HG03103 (cell line): ENCODE measurements around the gene RBM42.
"Not testable (repeated sequence)": the region's sequence is repeated elsewhere in the genome, so short reads cannot be mapped to it uniquely, and the experiment has no call there.

ENCODE experiments used
- ATAC-seq: cut with Tn5 transposase; IDR thresholded peaks from one replicate; pipeline ENCODE4 v1.9.1; 2021; ENCODE audit warnings: low read depth; ENCODE audit not compliant: unreplicated experiment

Gene RBM42, protein sequence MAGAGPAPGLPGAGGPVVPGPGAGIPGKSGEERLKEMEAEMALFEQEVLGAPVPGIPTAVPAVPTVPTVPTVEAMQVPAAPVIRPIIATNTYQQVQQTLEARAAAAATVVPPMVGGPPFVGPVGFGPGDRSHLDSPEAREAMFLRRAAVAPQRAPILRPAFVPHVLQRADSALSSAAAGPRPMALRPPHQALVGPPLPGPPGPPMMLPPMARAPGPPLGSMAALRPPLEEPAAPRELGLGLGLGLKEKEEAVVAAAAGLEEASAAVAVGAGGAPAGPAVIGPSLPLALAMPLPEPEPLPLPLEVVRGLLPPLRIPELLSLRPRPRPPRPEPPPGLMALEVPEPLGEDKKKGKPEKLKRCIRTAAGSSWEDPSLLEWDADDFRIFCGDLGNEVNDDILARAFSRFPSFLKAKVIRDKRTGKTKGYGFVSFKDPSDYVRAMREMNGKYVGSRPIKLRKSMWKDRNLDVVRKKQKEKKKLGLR

GRCh38 chr19:35628565-35629331 lies at the start of gene RBM42:
RBM42 (plus strand) TSS chr19:35629036; CDS start chr19:35629154, 118 bp downstream.
- ATAC-seq: peak; percentile 91

GRCh38 chr19:35582760-35583159 lies 46.1 kb upstream of the RBM42 start:
- no peak for ATAC-seq

GRCh38 chr19:35585848-35586247 lies 43.0 kb upstream of the RBM42 start, which contains the start of gene PMIS2:
PMIS2 (plus strand) TSS chr19:35586173; CDS start chr19:35586260, 87 bp downstream.
- ATAC-seq: no peak

DNA sequence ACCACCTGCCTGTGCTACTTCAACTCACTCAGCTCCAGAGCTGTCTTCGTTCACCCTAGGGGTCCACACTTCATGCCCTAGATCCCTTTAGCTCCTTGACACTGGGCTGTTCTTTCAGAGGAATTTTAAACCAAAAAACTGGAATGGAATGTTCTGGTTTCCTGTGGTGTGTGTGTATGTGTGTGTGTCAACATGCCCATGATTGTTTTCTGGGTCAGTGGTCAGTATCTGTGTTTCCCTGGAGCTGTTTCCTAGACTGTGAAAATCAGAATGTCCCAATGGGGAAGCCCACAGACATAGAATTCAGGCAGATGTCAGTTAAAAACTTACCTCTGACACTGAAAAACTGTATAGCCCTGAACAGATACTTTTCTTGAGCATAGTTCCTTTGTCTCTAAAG lies 41.5 kb upstream of the RBM42 start:
- no peak for ATAC-seq

GRCh38 chr19:35590875-35591274 lies 38.0 kb upstream of the RBM42 start:
- no peak for ATAC-seq

- no peak for ATAC-seq
Measured at GRCh38 chr19:35592226-35592625, 36.6 kb upstream of the RBM42 start.

- not testable (repeated sequence) for ATAC-seq
Measured at GRCh38 chr19:35595026-35595425, 33.8 kb upstream of the RBM42 start.

GRCh38 chr19:35595928-35596327 lies 32.9 kb upstream of the RBM42 start:
- ATAC-seq: no peak

DNA sequence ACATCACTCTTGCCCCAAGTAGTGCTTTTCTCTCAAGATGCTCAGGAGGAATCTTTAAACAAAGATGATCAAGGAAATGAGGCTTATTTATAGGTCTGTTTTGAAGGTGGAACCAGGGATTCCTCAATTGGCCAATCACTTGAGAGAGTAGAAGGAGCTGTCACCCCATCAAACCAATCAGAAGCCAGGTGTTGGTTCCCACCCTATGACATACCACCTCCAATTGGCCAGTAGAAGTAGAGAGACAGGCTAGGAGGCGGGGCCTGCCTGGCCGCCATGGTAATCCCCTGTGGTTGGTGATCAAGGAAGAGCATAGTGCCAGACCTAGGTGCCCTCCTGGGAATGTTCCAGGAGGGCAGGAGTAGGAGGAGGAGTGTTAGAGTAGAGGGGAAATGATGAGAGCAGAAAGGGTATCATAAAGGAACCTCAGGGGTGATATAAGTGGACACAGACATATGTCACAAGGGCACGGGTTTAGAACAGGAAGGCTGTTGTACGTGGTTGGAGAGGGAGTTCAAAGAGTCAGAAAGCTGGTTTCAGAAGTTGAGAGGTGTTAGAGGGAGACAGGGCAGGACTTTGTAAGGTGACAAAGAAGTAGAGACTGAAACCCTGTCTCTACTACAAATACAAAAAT lies 32.4 kb upstream of the RBM42 start:
- no peak for ATAC-seq

- no peak for ATAC-seq
Measured at GRCh38 chr19:35601971-35602370, 26.9 kb upstream of the RBM42 start.

DNA sequence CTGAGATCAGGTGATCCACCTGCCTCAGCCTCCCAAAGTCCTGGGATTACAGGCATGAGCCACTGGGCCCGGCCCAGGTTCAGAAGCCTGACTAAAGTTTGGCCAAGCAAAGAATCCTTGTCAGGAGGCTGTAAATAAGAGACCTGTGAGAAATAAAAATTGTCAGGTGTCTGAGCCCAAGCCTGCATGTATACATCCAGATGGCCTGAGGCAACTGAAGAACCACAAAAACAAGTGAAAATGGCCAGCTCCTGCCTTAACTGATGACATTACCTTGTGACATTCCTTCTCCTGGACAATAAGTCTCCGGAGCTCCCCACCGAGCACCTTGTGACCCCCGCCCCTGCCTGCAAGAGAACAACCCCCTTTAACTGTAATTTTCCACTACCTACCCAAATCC lies 24.4 kb upstream of the RBM42 start:
- not testable (repeated sequence) for ATAC-seq

- not testable (repeated sequence) for ATAC-seq
Measured at GRCh38 chr19:35607170-35607569, 21.7 kb upstream of the RBM42 start.

DNA sequence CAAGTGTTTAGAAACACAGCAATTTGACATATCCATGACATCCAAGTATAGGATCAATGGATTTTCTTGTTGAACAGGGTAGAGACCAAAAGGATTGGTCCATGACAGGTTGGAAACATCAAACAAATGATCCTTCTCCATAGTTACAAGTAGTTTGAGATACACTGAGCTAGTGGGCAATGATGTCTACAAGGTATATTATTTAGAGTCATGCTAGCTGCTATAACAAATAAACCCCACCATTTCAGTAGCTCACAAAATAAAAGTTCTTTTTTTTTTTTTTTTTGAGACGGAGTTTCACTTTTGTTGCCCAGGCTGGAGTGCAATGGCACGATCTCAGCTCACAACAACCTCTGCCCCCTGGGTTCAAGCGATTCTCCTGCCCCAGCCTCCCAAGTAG lies 21.2 kb upstream of the RBM42 start:
- no peak for ATAC-seq

DNA sequence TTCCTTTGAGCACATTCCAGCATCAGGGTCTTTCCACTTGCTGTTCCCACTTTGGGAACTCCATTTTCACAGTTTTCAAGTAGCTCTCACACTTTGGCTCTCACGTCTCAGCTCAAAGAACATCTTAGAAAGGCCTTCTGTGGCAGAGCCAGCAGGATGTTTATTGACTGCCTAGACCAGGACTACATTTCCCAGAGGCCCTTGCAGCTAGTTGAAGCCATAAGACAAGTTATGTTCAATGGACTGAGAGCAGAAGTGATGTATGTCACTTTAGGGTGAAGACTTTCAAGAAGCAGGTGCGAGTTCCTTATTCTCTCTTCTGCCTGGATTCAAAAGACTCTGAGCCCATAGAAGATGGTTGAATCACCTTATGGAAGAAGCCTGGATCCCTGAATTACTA lies 20.6 kb upstream of the RBM42 start:
- no peak for ATAC-seq

DNA sequence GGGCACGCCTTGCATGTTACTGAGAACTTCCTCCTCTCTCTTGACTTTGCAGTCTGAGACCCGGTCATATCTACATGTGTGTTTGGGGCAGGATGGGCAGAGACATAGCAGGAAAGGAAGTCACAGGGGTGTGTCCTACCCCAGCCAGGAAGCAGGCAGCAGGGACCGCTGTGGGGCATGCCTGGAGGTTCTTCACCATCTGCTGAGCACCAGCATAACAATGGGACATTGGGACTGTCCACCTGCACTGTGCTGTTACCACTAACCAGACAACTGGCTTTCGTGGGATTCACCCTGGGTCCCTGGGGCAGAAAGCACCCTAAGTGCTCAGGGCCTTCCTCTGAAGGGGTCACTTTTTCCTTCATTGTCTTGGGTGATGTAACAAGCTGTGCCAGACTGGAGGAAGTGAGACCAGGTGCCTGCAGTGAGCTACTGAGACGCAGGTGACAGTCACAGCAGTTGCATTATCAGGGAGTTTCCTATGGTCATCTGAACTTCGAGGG lies 18.9 kb upstream of the RBM42 start:
- ATAC-seq: no peak

GRCh38 chr19:35612224-35612558 lies 16.6 kb upstream of the RBM42 start:
- ATAC-seq: no peak

- peak; percentile 70 for ATAC-seq
Measured at GRCh38 chr19:35612559-35613321, 16.1 kb upstream of the RBM42 start, which contains the start of gene HAUS5. HAUS5 (plus strand) TSS chr19:35612735; CDS start chr19:35612795, 60 bp downstream.

GRCh38 chr19:35613574-35613973 lies 15.3 kb upstream of the RBM42 start:
- ATAC-seq: no peak

DNA sequence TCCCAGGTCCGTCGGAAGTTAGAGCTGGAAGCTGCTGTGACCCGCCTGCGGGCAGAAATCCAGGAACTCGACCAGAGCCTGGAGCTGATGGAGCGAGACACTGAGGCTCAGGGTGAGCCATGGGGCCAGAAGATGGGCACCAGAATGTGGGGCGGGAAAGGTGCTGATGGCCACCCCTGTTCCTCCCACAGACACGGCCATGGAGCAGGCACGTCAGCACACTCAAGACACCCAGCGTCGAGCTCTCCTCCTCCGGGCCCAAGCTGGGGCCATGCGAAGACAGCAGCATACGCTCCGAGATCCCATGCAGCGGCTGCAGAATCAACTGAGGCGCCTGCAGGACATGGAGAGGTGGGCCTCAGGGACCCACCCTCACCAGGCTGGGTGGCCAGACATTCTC lies 13.8 kb upstream of the RBM42 start:
- ATAC-seq: no peak

- no peak for ATAC-seq
Measured at GRCh38 chr19:35618857-35619256, 10.0 kb upstream of the RBM42 start.
